D721Med (cell line): ENCODE measurements around the gene GPS1.

ENCODE experiments used
- DNase-seq: peaks from one replicate; pipeline ENCODE4 v3.0.0; 2011; ENCODE audit warnings: low spot score; ENCODE audit not compliant: insufficient read length
- FAIRE-seq: peaks from 2 replicates; lab custom pipeline; 2011; peaks lifted over from hg19 to GRCh38; lab: Jason Lieb, UNC
- CTCF ChIP-seq: IDR thresholded peaks from 2 replicates; pipeline ENCODE4 v1.5.1; 2012; ENCODE audit warnings: mild to moderate bottlenecking, control low read depth; ENCODE audit not compliant: insufficient read depth; ENCODE audit errors: missing control alignments

Gene GPS1

DNA sequence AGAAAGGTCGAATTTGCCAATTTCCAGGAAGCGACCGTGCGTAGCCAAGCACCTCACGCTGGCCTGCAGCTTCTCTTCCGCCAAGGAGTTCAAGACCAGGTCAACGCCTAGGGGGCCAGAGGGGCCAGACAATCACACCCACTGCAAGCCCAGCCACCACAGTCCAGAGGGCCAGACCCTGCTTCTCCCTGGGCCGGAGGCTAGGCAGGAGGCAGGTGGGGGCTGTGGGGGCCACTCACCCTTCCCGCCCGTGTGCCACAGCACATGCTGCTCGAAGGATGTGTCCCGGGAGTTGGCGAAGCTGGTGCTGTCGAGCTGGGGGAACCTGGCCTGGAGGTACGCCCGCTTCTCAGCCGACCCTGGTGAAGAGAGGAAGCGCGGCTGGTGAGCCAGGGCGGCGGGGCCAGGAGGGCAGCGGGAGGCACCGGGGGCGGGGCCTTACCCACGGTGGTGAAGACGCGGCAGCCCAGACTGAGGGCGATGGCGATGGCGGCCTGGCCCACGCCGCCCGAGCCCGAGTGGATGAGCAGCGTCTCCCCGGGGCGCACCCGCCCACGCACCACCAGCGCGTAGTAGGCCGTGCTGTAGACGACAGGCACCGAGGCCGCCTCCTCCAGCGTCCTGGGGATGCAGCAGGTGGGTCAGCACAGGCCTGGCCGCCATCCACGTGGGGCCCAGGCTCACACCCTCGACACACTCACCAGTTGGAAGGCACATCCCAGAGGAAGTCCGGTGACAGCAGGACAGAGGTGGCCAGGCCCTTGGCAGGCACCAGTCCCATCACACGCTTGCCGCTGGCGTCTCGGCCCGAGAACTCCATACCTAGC, 32.0 kb downstream of the GPS1 start:
- no peak for DNase-seq
- FAIRE-seq: no peak
- TF ChIP-seq CTCF: no peak

DNA sequence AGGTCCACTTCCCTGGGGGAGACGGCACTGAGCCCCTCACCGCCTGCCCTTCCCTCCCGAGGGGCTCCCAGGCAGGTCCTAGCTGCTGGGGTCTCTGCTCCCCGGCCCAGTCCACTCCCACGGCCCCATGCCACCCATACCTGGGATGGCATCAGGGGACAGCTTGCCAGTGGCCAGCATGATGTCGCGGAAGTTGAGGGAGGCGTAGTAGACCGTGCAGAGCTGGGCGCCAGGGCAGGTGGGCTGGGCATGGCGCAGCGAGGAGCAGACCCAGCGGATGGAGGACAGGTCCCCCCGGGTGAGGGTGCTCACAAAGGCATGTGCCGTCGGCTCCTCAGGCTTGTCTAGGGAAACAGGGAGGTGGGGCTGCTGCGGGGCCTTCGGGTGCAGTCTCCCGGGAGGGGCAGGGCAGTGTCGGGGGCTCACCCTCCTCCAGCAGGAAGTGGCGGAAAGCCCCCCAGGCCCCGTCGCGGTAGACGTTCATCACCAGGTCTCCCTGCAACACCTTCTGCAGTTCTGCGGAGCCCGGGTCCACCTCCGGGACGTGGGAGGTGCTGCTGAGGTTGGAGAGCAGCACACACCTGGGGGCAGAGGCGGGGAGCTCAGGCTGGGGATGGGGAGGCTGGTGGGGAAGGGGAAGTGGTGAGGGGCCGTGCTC, 32.8 kb downstream of the GPS1 start:
- FAIRE-seq (no peak), DNase-seq (no peak)
- TF ChIP-seq CTCF: no peak

GRCh38 chr17:82085031-82085861, 33.5 kb downstream of the GPS1 start:
- no peak for TF ChIP-seq CTCF
- FAIRE-seq: no peak
- DNase-seq: no peak

DNA sequence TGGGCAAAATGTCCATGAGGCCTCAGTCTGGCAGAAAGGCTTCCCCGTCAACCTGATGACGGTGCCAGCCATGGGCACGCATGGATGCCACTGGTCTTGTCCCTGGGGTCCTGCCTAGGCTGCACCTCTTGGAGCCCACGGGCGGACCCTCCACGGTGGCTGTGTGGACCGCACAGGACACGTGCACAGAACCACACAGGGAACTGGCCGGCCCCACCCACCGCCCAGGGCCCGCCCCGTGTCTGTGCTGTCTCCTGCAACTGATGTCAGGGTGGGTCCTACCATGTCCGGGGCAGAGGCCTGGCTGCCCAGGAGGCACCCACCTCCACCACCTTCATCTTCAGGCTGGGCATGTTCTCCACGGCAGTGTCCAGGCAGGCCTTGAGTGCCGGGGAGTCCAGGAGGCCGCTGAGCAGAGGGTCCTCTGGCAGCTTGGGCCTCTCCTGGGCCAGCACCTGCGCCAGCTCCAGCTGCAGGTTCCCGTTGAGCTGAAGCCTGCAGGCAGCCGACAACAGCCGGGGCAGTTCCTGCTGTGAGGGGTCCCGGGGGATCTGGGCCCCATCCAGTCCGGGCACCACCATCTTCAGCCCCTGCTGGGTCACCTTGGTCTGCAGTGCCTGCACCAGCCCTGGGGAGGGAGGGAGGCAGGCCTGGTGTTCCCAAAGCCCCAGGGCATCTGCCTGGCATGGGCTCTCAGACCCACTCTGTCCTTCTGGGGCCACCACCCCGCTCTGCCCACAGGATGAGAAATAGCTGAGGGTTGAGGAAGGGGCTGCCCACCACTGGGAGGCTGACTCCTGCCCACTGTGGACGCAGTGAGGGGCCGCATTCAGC, 34.5 kb downstream of the GPS1 start:
- DNase-seq (no peak), FAIRE-seq (no peak)
- TF ChIP-seq CTCF: no peak

- no peak for TF ChIP-seq CTCF
- no peak for DNase-seq
- no peak for FAIRE-seq
These were observed 35.5 kb downstream of the GPS1 start for GRCh38 chr17:82086941-82087906.
